Measurements from ENCODE around the gene C11orf52. TPM values are rescaled to one million over a fixed set of nuclear protein-coding genes. Genes with fewer than 3 reads are reported as not detected.
A peak's percentile ranks its signal among the peaks of the same experiment; 100 is the strongest.

Gene C11orf52
- total and polyA plus RNA-seq, 2 of the 8 experiments (the other 6 are each of a cell fraction or from before 2014, with no cell fraction given), result 1.7 to 2.7 TPM

GRCh38 chr11:111936040-111936540, 17.4 kb downstream of the C11orf52 start:
- H3K79me1 ChIP-seq (ENCODE audit: low read depth, low read length), result no peaks in the 10 kb centered on the region
- H3K27ac ChIP-seq (ENCODE audit: low read depth, low read length), result no peak overlapping the region
- TF ChIP-seq RBBP5 (IDR thresholded peaks at IDR 0.05; ENCODE audit: borderline replicate concordance, low read depth, low read length), result no peak
- no peak for TF ChIP-seq ZNF274 (IDR thresholded peaks at IDR 0.05; ENCODE audit: borderline replicate concordance, extremely low read depth, low read length)
- no peak for TF ChIP-seq GABPA (IDR thresholded peaks at IDR 0.05; ENCODE audit: borderline replicate concordance, insufficient read depth, low read length)
- TF ChIP-seq NRF1 (IDR thresholded peaks at IDR 0.05; ENCODE audit: low read depth, low read length), result no peak
- no peak for TF ChIP-seq CHD2 (IDR thresholded peaks at IDR 0.05; ENCODE audit: low read length)
- TF ChIP-seq, protein P1, sequence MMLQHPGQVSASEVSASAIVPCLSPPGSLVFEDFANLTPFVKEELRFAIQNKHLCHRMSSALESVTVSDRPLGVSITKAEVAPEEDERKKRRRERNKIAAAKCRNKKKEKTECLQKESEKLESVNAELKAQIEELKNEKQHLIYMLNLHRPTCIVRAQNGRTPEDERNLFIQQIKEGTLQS (IDR thresholded peaks at IDR 0.05; ENCODE audit: insufficient read depth, low read depth, low read length), result no peak
- no peak for TF ChIP-seq SAP30 (IDR thresholded peaks at IDR 0.05; ENCODE audit: insufficient read depth, insufficient replicate concordance, low read length)
- no peak for TF ChIP-seq CBX8 (IDR thresholded peaks at IDR 0.05; ENCODE audit: borderline replicate concordance, low read depth, low read length)
- no peak for TF ChIP-seq SIN3A (conservative IDR thresholded peaks at IDR 0.05 in 1 of 2, IDR thresholded peaks at IDR 0.05 in 1 of 2; ENCODE audit: low read depth in 1 of 2, low read length in 2 of 2)
- no peak for TF ChIP-seq KDM5A (IDR thresholded peaks at IDR 0.05; ENCODE audit: low read length)
- no peak for TF ChIP-seq FOSL1 (IDR thresholded peaks at IDR 0.05; ENCODE audit: insufficient read depth, low read depth, low read length)
- TF ChIP-seq EZH2 (IDR thresholded peaks at IDR 0.05; ENCODE audit: low read depth, low read length, severe bottlenecking), result no peak

More at GRCh38 chr11:111936040-111936540, 17.4 kb downstream of the C11orf52 start:
- Histone ChIP-seq H2BK12ac (ENCODE audit: low read depth, low read length) (no peak overlapping the region), H3K36me3 (ENCODE audit: control insufficient read depth in 2 of 4, insufficient read depth in 4 of 4, low read length in 3 of 4) (no peaks in the 10 kb centered on the region), H3K9ac (replicated peaks in 1 of 4; ENCODE audit: extremely low read depth in 1 of 4, low read depth in 3 of 4, low read length in 3 of 4) (peak overlapping the region in 1 of 4 experiments; percentile 76; a peak in 2 of 7 replicates), H2AFZ (ENCODE audit: low read length) (0 out of 2 replicates have a peak overlapping the region, but pooled peaks have one; percentile 75), H3K79me2 (ENCODE audit: control insufficient read depth in 1 of 2, insufficient read depth in 2 of 2, low read length in 2 of 2) (peaks cover 0 to 5% of the 10 kb centered on the region in 2 experiments; a peak in 2 of 4 replicates), H3K4me2 (ENCODE audit: insufficient read depth in 1 of 2, low read depth in 2 of 2, low read length in 2 of 2) (peak overlapping the region; percentile 77 to 95), H2BK15ac (ENCODE audit: low read length) (no peak overlapping the region), H2BK5ac (ENCODE audit: low read depth, low read length) (no peak overlapping the region), H3K14ac (ENCODE audit: insufficient read length) (no peak overlapping the region), H2BK20ac (ENCODE audit: low read length) (no peak overlapping the region), H3K9me3 (ENCODE audit: insufficient read depth in 2 of 2, low read depth in 1 of 2, low read length in 1 of 2) (no peaks in the 10 kb centered on the region), H3K23me2 (ENCODE audit: low read depth, low read length) (peaks cover 10% of the 10 kb centered on the region), H2BK120ac (replicated peaks; ENCODE audit: low read depth, low read length) (no peak overlapping the region), H4K5ac (ENCODE audit: insufficient read length, low read depth, low read length) (no peak overlapping the region), H3K4me1 (replicated peaks in 1 of 4; ENCODE audit: control insufficient read depth in 3 of 4, insufficient read depth in 4 of 4, low read length in 3 of 4) (peaks cover 12 to 22% (median 12%) of the 10 kb centered on the region in 4 experiments), H3K27me3 (replicated peaks in 1 of 4; ENCODE audit: control insufficient read depth in 3 of 4, extremely low read depth in 1 of 4, insufficient read depth in 3 of 4, low read length in 3 of 4) (no peaks in the 10 kb centered on the region), H3K23ac (ENCODE audit: insufficient read length) (no peak overlapping the region), H2AK5ac (ENCODE audit: low read depth, low read length) (no peak overlapping the region; the same call in 1 of the 2 replicates), H3K18ac (ENCODE audit: extremely low read depth, low read length) (no peak overlapping the region), H3K4me3 (ENCODE audit: extremely low read depth in 1 of 4, insufficient read depth in 2 of 4, low read depth in 3 of 4, low read length in 4 of 4) (peak overlapping the region; percentile 54 to 91 (median 64); a peak in 6 of 8 replicates), H3K56ac (replicated peaks; ENCODE audit: insufficient read length, low read depth, low read length) (no peak overlapping the region), H4K20me1 (replicated peaks in 1 of 2; ENCODE audit: control insufficient read depth in 1 of 2, insufficient read depth in 2 of 2, low read length in 2 of 2) (no peaks in the 10 kb centered on the region), H4K8ac (ENCODE audit: extremely low read depth, insufficient read depth, low read length) (no peak overlapping the region), H4K91ac (replicated peaks; ENCODE audit: insufficient read length, low read length) (no peak overlapping the region), H3K4ac (replicated peaks; ENCODE audit: insufficient read length, low read depth, low read length) (no peak overlapping the region)
- ChIA-PET CTCF (ENCODE audit: partially characterized antibody) (interaction anchor here (0.7 to 25.5 kb wide), 9 partner anchors 10 to 65 kb away, joined by 3 to 565 read pairs (median 6); partner anchors contain the start of gene ALG9), POLR2A (ENCODE audit: partially characterized antibody) (interaction anchor here (0.5 to 3.1 kb wide), 6 partner anchors 10 to 368 kb away, joined by 3 to 22 read pairs (median 8); no protein-coding TSS in a partner anchor)
- WGBS, 2 experiments (ENCODE audit: extremely low coverage in 1 of 2, insufficient coverage in 1 of 2, insufficient read length in 1 of 2, insufficient replicate concordance in 2 of 2, low coverage in 1 of 2, low lambda C conversion rate in 2 of 2, missing lambda C conversion rate in 1 of 2), result 76% methylated on average over 3 of the region's 3 CpGs; no CpG with 5 or more reads in 1 of the 2 experiments
- no peak for DNase-seq (ENCODE audit: low read depth in 1 of 2, low spot score in 2 of 2)
- no peak for FAIRE-seq
